ENCODE measurements around the gene NLGN1.

The NLGN1 gene

DNA sequence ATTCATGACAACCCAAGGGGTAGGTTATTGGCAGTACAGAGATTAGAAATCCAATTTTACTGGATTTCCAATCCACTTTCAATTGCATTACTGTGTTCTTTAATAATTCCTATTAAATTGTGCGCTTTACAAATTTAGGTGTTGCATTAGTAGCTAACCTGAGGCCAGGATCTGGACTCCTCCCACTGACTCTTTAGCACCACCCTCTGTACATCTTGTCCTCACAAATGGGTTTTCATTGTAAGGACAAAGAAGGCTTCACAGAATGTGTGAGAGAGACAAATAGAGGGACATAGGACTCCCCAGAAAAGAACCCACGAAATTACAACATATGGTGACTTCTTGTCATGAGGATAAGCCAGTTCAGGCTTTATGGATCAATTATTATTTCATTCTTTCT, 818.5 kb downstream of the NLGN1 start:
- TF ChIP-seq TAF1 (IDR thresholded peaks at IDR 0.05; ENCODE audit: borderline replicate concordance, insufficient read depth, low read length) (no peak), POLR2AphosphoS5 (IDR thresholded peaks at IDR 0.05; ENCODE audit: low read depth, low read length) (no peak)

DNA sequence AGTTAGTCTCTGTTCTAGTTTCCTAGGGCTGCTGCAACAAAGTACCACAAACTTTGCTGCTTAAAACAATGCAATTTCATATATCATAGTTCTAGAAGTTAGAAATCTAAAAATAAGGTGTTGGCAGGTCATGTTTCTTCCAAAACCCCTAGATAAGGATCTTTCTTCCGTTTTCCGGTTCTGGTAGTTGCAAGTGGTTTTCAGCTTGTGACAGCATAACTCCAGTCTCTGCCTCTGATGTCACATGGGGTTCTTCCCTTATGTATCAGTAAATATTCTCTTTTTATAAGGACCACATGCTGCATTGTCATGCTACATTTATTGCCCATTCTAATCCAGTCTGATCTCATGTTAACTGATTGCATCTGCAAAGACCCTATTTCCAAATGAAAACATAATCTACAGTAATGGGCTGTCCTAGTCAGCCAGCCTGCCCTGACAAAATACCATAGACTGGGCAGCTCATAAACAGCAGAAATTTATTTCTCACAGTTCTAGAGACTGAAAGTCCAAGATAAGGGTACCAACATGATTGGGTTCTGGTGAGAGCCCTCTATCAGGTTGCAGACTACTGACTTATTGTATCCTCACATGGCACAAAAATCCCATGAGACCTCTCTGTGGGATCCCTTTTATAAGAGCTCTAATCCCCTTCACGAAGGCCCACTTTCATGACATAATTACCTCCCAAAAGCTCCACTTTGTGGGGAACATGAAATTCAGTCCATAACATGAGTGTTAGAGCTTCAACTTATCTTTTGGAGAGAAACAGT, 819.6 kb downstream of the NLGN1 start:
- TF ChIP-seq FOXP2 (optimal IDR thresholded peaks at IDR 0.05; ENCODE audit: borderline replicate concordance, extremely low read depth, extremely low read length, insufficient read depth) (no peak), SIN3A (IDR thresholded peaks at IDR 0.05; ENCODE audit: borderline replicate concordance, insufficient read depth, low read length) (no peak), POLR2AphosphoS5 (IDR thresholded peaks at IDR 0.05; ENCODE audit: low read depth, low read length) (no peak), TAF1 (IDR thresholded peaks at IDR 0.05; ENCODE audit: borderline replicate concordance, insufficient read depth, low read length) (no peak)
- TF ChIP-seq, protein P1, sequence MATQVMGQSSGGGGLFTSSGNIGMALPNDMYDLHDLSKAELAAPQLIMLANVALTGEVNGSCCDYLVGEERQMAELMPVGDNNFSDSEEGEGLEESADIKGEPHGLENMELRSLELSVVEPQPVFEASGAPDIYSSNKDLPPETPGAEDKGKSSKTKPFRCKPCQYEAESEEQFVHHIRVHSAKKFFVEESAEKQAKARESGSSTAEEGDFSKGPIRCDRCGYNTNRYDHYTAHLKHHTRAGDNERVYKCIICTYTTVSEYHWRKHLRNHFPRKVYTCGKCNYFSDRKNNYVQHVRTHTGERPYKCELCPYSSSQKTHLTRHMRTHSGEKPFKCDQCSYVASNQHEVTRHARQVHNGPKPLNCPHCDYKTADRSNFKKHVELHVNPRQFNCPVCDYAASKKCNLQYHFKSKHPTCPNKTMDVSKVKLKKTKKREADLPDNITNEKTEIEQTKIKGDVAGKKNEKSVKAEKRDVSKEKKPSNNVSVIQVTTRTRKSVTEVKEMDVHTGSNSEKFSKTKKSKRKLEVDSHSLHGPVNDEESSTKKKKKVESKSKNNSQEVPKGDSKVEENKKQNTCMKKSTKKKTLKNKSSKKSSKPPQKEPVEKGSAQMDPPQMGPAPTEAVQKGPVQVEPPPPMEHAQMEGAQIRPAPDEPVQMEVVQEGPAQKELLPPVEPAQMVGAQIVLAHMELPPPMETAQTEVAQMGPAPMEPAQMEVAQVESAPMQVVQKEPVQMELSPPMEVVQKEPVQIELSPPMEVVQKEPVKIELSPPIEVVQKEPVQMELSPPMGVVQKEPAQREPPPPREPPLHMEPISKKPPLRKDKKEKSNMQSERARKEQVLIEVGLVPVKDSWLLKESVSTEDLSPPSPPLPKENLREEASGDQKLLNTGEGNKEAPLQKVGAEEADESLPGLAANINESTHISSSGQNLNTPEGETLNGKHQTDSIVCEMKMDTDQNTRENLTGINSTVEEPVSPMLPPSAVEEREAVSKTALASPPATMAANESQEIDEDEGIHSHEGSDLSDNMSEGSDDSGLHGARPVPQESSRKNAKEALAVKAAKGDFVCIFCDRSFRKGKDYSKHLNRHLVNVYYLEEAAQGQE (IDR thresholded peaks at IDR 0.05; ENCODE audit: insufficient read depth in 1 of 2, low read depth in 2 of 2, low read length in 2 of 2): no peak

DNA sequence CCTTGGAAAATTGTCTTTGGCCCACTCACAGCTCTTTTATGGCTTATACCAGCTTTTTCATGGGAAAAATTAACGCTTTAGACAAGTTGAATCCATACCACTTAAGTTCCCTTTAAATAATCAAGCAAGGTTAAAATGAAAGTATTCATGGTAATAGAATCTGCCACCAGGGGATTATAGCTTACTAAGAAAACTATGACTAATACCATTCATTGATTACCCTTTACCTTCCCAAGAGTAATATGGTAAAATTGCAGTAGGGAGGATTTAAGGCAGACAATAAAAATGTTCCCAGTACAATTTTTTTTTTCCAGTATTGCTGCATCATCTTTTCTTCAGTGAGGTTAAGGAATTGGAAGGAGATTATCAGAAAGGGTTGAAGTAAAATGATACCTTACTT, 820.5 kb downstream of the NLGN1 start:
- TF ChIP-seq SIN3A (IDR thresholded peaks at IDR 0.05; ENCODE audit: borderline replicate concordance, insufficient read depth, low read length) (no peak), POLR2AphosphoS5 (IDR thresholded peaks at IDR 0.05; ENCODE audit: low read depth, low read length) (no peak), TAF1 (IDR thresholded peaks at IDR 0.05; ENCODE audit: borderline replicate concordance, insufficient read depth, low read length) (no peak), FOXP2 (optimal IDR thresholded peaks at IDR 0.05; ENCODE audit: borderline replicate concordance, extremely low read depth, extremely low read length, insufficient read depth) (no peak)
- TF ChIP-seq, protein P1 (IDR thresholded peaks at IDR 0.05; ENCODE audit: insufficient read depth in 1 of 2, low read depth in 2 of 2, low read length in 2 of 2): no peak

DNA sequence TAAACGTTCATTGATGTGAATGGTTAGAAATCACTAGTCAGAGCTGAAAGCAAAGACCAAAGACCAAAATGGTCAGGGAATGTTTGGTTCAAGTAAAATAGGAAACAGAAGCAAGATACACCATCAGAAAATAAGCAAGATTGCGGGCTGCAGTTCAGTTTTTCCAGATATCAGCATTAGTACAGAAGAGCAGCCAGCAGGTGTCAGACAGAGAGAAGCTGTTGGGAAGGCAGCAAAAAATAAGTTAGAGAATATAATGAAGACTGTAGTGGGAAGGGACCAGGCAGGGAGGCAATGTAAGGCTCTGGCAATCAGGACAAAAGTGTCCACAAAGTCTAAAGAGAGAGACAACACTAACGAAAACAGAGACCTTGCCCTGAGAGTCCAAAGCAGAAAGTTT, 822.2 kb downstream of the NLGN1 start:
- TF ChIP-seq, protein P1 (IDR thresholded peaks at IDR 0.05; ENCODE audit: insufficient read depth in 1 of 2, low read depth in 2 of 2, low read length in 2 of 2): no peak
- no peak for TF ChIP-seq POLR2AphosphoS5 (IDR thresholded peaks at IDR 0.05; ENCODE audit: low read depth, low read length)
- TF ChIP-seq FOXP2 (optimal IDR thresholded peaks at IDR 0.05; ENCODE audit: borderline replicate concordance, extremely low read depth, extremely low read length, insufficient read depth): no peak
- no peak for TF ChIP-seq SIN3A (IDR thresholded peaks at IDR 0.05; ENCODE audit: borderline replicate concordance, insufficient read depth, low read length)
- no peak for TF ChIP-seq TAF1 (IDR thresholded peaks at IDR 0.05; ENCODE audit: borderline replicate concordance, insufficient read depth, low read length)

DNA sequence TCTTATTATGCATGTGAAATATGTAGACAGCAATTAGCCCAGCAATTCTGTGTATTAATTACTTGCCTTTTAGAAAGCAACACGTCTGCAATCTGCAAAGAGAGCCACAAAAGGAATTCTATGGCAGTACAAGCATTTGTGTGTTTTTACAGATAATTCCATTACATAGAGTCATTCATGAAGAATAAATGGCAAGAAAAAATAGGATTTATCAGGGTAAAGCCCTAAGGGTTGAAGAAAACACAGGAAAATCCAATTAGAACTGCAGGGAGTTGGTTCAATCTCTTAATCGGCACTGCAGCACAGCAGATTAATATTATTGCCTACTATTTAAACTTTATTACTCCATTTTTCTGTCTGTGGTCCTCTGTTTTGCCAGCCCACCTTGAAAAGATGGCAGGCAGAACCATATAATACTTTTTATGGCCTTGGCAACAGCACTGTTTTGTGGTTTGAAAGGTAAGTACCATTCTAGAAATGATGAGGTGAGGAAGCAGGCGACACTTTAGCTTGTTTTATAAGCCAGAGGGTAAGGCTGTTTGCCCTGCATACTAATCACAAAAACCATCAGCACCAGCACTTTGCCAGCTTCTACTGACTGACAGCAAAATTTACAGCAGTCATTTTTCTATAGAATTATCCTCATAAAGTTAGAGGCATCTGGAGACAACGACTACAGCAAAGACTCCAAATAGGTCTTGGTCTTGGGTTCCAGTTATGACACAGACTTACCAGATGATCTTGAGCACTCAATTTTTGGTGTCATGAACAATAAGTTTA, 823.4 kb downstream of the NLGN1 start:
- TF ChIP-seq, protein P1 (IDR thresholded peaks at IDR 0.05; ENCODE audit: insufficient read depth in 1 of 2, low read depth in 2 of 2, low read length in 2 of 2): no peak
- TF ChIP-seq SIN3A (IDR thresholded peaks at IDR 0.05; ENCODE audit: borderline replicate concordance, insufficient read depth, low read length) (no peak), FOXP2 (optimal IDR thresholded peaks at IDR 0.05; ENCODE audit: borderline replicate concordance, extremely low read depth, extremely low read length, insufficient read depth) (no peak), POLR2AphosphoS5 (IDR thresholded peaks at IDR 0.05; ENCODE audit: low read depth, low read length) (no peak), TAF1 (IDR thresholded peaks at IDR 0.05; ENCODE audit: borderline replicate concordance, insufficient read depth, low read length) (no peak)
